ENCODE data around the gene MED15. TPM values are rescaled to one million over a fixed set of nuclear protein-coding genes. Genes with fewer than 3 reads are reported as not detected.

The MED15 gene
- total RNA-seq, 1 donor from 2014 or later: 74.3 TPM

DNA sequence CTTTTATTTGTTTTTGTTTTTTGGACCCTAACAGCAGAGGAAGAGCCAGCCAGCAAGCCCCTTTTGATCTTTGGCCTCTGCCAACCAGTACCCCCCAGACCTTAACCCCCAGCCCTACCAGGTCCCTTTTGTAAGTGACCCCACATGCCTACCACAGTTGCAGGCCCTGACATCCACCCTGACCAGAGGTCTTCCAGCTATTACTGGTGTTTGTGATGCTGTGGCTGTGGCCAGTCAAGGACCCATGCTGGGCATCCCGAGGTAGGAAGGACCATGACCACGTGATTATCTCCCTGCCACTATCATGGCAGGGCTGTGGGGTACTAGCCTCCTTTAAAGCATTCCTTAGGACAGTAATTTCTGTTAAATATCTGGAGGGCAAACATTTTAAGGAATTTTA lies 9.0 kb downstream of the MED15 start:
- TF ChIP-seq, protein P1, sequence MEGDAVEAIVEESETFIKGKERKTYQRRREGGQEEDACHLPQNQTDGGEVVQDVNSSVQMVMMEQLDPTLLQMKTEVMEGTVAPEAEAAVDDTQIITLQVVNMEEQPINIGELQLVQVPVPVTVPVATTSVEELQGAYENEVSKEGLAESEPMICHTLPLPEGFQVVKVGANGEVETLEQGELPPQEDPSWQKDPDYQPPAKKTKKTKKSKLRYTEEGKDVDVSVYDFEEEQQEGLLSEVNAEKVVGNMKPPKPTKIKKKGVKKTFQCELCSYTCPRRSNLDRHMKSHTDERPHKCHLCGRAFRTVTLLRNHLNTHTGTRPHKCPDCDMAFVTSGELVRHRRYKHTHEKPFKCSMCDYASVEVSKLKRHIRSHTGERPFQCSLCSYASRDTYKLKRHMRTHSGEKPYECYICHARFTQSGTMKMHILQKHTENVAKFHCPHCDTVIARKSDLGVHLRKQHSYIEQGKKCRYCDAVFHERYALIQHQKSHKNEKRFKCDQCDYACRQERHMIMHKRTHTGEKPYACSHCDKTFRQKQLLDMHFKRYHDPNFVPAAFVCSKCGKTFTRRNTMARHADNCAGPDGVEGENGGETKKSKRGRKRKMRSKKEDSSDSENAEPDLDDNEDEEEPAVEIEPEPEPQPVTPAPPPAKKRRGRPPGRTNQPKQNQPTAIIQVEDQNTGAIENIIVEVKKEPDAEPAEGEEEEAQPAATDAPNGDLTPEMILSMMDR (IDR thresholded peaks at IDR 0.05; ENCODE audit: insufficient read depth, low read length, poor library complexity, severe bottlenecking): no peak
- DNase-seq (ENCODE audit: low read depth): no peak
- Histone ChIP-seq H3K4me3 (ENCODE audit: low read depth, low read length) (no peak overlapping the region), H3K27me3 (ENCODE audit: control insufficient read depth, insufficient read depth, low read length) (no peaks in the 10 kb centered on the region), H3K36me3 (ENCODE audit: control insufficient read depth, insufficient read depth, low read length) (no peaks in the 10 kb centered on the region)

DNA sequence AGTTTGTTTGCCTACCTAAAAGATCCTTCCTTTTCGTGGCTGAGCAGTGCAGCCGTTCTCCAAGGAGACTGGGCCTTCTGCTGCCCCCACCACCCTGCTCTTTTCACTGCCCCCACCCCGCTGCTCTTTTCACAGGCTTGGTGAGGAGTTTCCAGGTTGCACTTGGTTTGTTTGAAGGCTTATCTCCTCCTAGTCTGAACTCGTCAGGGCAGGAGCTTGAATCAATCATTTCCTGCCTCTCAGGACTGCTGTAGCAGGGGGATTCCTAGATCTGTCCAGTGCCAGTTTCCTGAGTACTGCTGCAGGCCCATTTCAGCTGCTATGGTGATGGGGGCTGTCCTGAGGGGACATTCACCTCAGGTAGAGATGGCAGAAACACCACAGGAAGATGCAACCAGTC lies 10.0 kb downstream of the MED15 start:
- Histone ChIP-seq H3K4me3 (ENCODE audit: low read depth, low read length) (no peak overlapping the region), H3K27me3 (ENCODE audit: control insufficient read depth, insufficient read depth, low read length) (no peaks in the 10 kb centered on the region), H3K36me3 (ENCODE audit: control insufficient read depth, insufficient read depth, low read length) (peaks cover 1% of the 10 kb centered on the region)
- no peak for DNase-seq (ENCODE audit: low read depth)
- TF ChIP-seq, protein P1 (IDR thresholded peaks at IDR 0.05; ENCODE audit: insufficient read depth, low read length, poor library complexity, severe bottlenecking): no peak

DNA sequence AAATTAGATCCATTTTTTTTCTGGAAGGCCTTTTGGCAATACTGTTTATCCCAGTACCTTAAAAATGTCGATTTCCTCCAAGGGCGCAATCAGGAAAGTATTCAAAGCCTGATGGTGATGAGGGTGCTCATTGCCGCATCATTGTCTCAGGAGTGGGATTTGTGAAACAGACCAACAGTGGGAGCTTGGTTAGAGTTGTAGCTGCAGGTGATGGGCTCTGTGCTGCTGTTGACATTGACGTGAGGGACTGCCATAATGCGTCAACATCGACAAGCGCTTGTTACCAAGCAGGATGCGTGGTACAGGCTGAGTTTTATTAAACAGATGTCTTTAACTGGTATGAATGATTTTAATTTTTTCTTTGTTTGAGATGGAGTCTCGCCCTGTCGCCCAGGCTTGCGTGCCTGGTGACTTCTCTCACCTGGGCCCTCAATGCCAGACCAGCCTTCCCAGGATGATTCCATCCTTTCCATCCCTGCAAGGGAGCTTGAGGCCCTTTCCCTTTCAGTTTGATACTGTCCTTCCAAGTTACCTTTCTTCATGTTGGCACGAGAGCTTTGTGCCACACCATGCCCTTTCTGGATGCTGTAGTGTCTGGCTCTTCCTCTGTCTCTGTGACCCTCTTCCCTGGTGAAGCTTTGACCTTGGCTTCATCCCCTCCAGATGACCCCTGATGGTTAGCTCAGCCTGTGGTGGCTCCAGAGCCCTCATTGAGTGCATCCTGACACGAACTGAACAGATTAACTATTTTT lies 10.6 kb downstream of the MED15 start:
- H3K27me3 ChIP-seq (ENCODE audit: control insufficient read depth, insufficient read depth, low read length): no peaks in the 10 kb centered on the region
- peaks cover 1% of the 10 kb centered on the region for H3K36me3 ChIP-seq (ENCODE audit: control insufficient read depth, insufficient read depth, low read length)
- no peak overlapping the region for H3K4me3 ChIP-seq (ENCODE audit: low read depth, low read length)
- TF ChIP-seq, protein P1 (IDR thresholded peaks at IDR 0.05; ENCODE audit: insufficient read depth, low read length, poor library complexity, severe bottlenecking): no peak
- DNase-seq (ENCODE audit: low read depth): no peak

DNA sequence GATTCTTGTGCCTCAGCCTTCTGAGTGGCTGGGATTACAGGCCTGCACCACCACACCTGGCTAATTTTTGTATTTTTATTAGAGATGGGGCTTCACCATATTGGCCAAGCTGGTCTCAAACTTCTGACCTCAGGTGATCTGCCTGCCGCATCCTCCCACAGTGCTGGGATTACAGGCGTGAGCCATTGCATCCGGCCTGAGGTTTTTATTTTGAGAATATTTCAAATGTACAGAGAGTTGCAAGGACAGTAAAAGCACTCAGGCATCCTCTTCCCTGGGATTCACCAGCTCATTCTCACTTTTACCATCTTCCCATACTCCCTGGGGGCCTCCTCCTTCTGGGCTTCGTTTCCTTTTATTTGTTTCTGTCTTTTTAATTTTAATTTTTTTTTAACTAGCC lies 12.1 kb downstream of the MED15 start:
- Histone ChIP-seq H3K27me3 (ENCODE audit: control insufficient read depth, insufficient read depth, low read length) (no peaks in the 10 kb centered on the region), H3K4me3 (ENCODE audit: low read depth, low read length) (no peak overlapping the region), H3K36me3 (ENCODE audit: control insufficient read depth, insufficient read depth, low read length) (peaks cover 1% of the 10 kb centered on the region)
- TF ChIP-seq, protein P1 (IDR thresholded peaks at IDR 0.05; ENCODE audit: insufficient read depth, low read length, poor library complexity, severe bottlenecking): no peak
- DNase-seq (ENCODE audit: low read depth): no peak

DNA sequence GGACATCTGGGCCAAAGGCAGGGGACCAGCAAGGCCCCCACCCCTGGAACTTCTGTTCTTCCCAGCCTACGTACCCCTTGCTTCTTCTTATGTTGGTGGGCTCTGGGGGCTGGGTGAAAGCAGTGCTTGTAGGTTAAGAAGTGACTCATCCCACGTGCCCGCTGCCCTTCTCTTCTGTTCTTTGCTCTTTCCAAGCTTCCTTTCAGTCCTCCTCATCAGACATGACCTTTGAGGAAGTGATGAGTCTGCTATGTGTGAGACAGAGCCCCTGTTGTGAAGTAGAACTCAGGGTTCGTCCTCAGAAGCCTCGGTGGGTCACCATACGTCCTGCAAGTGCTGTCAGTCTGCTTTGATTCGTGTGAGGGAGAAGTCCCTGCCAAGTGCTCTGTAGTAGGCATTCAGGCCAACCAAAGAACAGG lies 12.7 kb downstream of the MED15 start:
- no peak overlapping the region for H3K4me3 ChIP-seq (ENCODE audit: low read depth, low read length)
- peaks cover 1% of the 10 kb centered on the region for H3K36me3 ChIP-seq (ENCODE audit: control insufficient read depth, insufficient read depth, low read length)
- DNase-seq (ENCODE audit: low read depth): no peak
- TF ChIP-seq, protein P1 (IDR thresholded peaks at IDR 0.05; ENCODE audit: insufficient read depth, low read length, poor library complexity, severe bottlenecking): no peak
- no peaks in the 10 kb centered on the region for H3K27me3 ChIP-seq (ENCODE audit: control insufficient read depth, insufficient read depth, low read length)
